Islet of Langerhans (tissue), 1 donor: ENCODE data around the gene GAPT.

Experiments used
- FAIRE-seq: peaks from one replicate; lab custom pipeline; 2011; peaks lifted over from hg19 to GRCh38; lab: Jason Lieb, UNC

Gene GAPT

DNA sequence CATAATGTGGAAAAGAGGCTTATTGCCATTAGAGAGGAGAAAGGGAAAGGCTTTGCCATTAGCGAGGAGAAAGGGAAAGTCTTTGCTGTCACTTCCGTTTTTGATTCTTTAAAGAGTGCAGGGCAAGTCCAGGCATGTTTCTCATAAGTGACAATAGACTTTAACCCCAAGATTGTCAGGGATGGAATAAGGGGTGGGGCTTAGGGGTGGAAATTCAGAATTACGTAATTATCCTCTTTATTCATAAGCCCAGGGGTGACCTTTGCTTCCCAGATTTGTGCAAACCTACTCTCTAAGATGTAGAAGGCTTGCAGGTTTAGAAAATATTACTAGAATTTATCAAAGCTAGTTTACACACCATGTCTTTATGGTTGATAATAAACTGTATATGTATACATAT lies 29.1 kb upstream of the GAPT start:
- no peak for FAIRE-seq

DNA sequence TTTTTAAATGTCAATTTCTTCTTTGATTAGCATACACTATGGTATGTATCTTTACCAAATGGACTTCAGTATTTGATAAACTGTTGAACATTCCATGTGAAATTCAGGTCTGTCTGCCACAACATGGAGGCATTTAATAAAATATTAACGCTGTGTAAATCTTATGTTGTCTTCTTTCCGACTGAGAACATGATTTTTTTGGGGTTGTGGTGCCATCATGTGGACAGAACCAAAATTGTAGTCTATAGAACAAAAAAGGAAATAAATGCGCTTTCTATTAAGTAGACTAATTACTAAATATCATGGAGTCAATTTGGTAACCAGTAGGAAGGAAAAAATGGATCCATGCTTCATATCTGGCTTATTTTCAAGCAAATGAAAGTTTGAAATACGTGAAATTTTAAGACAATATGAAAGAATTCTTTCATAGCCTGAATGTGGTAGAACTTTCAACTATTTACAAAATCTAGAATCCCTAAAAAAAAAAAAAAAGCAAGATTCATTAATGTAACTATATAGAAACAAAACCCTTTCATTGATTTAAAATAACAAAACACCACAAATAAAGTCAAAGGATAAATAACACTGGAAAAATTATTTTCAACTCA lies 28.5 kb upstream of the GAPT start:
- peak; percentile 99 for FAIRE-seq

DNA sequence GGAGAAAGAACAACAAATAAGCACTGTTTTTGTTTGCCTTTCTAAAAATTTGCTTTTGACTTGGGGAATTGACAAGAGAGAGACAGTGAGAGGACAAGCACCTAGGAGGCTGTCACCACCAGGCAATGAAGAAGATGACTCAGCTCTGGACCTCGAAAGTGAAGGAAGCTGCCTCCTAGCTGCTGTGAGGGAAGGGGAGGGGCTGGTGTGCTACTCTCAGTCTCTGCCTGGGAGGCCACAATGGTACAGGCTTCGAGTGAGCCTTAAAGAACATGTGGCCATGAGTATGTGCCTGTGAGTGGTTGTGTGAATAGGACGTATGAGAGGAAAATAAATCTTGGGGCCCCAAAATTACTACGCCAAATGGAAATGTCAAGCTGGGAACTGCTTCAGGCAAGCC lies 24.3 kb upstream of the GAPT start:
- no peak for FAIRE-seq

DNA sequence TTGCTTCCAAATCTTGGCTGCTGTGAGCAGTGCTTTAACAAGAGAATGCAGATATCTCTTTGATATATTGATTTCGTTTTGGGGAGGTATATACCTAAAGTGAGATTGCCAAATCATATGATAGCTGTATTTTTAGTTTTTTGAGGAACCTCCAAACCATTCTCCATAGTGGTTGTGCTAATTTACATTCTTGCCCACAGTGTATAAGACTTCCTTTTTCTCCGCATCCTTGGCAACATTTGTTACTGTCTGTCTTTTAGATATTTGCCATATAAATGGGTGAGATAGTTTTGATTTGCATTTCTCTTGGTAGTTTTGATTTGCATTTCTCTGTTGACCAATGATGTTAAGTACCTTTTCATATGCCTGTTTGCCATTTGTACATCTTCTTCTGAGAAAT lies 21.3 kb upstream of the GAPT start:
- FAIRE-seq = no peak

DNA sequence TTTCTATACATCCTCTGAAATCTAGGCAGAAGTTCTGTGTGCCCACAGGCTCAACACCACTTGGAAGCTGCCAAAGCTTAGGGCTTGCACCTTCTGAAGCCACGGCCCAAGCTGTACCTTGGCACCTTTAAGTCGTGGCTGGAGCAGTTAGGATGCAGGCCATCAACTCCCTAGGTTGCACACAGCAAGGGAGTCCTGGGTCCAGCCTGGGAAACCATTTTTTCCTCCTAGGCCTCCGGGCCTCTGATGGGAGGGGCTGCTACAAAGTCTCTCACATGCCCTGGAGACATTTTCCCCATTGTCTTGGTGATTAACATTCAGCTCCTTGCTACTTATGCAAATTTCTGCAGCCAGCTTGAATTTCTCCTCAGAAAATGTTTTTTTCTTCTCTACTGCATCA lies 15.8 kb upstream of the GAPT start:
- no peak for FAIRE-seq

DNA sequence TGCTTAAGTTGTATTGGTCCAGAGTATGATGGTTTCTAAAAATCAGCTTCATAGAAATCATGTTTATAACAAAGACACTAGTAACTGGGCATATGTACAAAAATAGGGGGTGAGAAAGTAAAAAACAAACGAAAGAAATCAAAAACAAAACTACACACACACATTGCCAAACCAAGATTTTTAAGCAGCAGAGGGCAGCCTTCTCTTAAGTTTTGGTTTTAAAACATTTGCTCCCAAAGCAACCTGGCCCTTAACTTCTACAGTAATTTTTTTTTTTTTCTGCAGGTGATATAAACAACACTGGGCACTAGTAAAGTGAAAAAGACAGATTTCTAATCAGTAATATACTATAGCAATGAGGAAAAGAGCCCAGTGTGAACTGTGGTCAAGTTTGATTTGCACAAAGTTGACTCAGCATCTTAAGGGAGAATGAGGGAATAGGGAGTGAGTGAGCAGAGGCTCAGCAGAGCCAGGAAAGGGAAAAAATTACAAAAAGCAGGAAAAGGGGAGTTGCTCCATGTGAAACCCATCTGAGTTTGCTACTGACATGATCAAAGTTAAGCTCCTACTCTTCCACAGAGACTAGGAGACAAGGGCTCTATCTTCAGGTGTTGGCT lies 13.4 kb upstream of the GAPT start:
- peak; percentile 60 for FAIRE-seq

DNA sequence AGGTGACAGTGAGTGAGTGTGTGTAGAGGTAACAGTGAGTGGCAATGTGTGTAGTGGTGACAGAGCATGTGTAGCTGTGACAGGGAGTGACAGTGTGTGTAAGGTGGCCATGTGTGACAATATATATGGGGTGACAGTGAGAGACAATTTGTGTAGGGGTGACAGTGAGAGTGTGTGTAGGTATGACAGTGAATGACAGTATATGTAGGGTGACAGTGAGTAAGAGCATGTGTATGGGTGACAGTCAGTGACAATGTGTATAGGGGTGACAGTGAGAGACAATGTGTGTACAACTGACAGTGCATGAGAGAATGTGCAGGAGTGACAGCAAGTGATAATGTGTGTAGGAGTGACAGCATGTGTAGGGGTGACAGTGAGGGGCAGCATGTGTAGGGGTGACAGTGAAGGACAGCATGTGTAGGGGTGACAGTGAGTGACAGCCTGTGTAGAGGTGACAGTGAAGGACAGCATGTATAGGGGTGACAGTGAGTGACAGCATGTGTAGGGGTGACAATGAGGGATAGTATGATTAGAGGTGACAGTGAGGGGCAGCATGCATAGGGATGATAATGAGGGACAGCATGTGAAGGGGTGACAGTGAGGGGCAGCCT lies 10.1 kb upstream of the GAPT start:
- FAIRE-seq = no peak

DNA sequence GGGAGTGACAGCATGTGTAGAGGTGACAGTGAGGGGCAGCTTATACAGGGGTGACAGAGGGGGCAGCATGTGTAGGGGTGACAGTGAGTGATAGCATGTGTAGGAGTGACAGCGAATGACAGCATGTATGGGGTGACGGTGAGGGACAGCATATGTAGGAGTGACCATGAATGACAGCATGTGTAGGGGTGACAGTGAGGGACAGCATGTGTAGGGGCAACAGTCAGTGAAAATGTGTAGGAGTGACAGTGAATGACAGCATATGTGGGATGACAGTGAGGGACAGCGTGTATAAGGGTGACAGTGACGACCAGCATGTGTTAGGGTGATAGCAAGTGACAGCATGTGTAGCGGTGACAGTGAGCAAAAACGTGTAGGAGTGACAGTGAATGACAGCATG lies 9.4 kb upstream of the GAPT start:
- no peak for FAIRE-seq

DNA sequence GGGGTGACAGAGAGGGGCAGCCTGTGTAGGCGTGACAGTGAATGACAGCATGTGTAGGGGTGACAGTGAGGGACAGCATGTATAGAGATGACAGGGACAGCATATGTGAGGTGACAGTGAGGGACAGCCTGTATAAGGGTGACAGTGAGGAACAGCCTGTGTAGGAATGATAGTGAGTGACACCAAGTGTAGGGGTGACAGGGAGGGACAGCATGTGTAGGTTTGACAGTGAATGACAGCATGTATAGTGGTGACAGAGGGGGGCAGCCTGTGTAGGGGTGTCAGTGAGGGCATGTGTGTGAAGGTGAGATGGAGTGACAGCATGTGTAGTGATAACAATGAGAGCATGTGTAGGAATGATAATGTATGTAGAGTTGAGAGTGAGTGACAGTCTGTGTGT lies 8.7 kb upstream of the GAPT start:
- no peak for FAIRE-seq

DNA sequence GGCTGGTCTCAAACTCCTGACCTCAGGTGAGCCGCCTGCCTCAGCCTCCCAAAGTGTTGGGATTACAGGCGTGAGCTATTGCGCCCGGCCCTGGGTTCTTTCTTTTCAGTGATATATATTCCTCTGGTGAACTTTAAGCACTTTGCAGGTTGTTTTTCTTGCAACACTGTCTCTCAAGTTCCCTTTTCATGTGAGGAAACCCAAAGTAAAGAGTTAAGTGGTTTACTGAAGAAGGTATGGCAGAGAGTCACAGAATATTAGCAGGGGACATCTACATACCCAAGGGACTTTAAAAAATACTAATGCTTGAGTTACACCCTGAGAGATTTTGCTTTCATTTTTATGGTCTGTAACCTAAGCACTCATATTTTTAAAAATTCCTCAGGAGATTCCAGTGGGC lies 6.7 kb upstream of the GAPT start:
- FAIRE-seq = no peak

DNA sequence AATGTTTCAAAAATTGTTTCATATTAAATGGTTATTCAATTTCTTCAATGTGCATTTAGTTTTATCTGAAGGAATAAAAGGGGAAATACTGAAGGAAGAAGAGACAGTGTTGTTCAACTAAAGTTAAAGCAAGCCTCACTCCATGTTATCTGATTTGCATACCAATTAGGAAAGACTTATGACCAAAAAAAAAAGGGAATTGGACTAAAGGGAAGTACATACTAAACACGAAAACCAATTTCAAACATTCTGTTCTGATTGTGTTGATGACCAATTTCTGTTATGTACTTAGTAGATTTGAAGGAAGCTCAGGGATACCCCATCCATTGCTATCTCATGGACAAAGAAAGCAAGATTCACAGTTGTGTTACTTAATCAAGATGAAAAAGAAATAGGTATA lies 4.9 kb upstream of the GAPT start:
- no peak for FAIRE-seq

DNA sequence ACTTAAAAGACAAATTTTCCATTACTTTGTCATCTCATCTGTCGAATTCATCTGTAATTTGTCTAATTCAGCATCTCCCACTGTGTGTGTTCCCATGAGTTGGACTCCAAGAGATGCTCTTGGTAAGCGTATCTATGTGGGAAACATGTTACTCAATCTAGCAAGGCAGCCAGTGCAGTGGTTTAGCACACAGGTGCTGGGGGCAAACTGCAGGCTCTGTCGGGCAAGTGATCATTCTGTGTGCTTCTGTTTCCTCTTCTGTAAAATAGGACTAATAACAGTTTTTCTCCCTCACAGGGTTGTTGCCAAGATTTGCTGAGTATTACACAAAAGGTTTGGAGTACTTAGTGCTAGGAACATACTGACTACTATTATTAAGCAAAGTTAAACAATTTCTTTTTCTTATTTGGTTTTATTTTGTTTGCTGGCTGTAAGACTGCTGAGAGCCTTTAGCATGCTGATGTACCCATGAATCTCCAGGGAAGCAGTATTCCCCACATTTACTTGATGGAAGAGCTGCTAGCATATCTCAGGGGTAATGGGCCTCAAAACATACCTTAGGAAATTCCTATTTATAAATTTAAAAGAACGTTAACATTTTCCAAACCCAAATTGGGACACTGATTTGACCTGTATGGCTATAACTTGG lies 709 bp upstream of the GAPT start:
- FAIRE-seq = no peak

DNA sequence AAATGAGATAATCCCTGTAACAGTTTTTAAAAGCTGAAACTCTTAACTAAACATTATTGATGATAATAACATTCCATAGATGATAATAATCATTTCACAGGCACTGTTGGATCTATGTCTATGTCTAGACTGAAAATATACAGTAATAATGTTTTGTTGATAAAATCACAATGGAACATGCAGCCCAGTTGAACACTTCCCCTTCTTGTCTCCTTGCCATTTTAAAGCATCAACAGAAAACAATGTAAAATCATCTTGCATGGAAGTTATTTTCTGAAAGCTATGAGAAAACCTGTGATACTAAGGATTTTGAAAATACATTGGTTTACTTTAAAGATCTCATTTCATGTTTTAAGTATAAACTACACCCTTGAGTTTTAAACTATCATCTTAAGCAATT lies 1.9 kb downstream of the GAPT start:
- no peak for FAIRE-seq

DNA sequence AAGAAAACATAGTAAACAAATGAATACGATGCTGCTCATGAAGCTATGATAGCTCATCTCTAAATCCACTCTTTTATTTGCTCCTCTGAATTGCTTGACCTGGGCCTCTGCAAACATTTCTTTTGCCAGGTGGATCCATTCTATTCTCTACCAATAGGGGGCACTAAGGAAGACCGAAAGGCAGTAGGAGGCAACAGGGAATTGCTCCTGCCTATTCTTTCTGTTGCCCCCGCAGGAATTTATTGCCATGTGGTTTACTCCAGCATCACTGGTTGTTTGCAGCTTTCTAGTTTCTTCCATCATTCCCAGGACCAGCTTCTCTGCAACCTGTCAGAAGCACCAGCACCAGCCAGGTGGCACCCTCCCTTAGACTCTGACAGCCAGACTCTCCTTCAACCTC lies 5.3 kb downstream of the GAPT start:
- no peak for FAIRE-seq

DNA sequence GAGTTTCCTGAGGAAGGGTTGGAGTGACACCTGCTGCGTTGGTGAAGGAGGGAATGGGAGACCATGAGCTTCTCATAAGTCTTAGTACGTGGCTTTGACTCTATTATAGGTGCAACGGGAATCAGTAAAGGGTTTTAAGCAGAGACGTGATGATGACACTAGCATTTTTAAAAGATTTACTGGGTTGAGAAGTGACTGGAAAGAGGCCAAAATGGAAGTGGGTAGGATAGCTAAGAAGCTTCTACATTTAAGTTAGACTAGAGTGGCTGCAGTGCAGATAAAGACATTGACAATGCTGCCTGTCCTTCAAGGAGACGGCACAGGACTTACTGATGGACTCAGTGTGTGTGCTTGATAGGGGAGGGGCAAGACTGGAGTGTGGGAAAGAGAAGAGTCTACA lies 6.2 kb downstream of the GAPT start:
- FAIRE-seq = no peak

DNA sequence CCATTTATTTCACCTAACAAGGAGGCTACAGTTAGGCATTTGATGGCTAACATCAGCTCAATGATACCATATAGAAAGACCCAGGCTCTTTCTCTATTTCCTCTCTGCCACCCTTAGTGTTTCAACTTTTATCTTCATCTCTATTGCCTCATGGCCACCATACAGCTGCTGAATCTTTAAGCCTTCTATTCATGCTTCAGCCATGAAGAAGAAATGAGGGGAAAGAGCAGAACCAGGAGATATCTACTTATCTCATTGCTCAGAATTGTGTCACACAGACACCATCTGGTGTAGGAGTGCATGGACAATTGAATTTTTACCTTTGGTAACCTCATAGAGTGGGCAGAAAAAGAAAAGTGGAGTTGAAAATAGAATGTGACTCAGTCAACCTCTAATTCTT lies 6.7 kb downstream of the GAPT start:
- no peak for FAIRE-seq

DNA sequence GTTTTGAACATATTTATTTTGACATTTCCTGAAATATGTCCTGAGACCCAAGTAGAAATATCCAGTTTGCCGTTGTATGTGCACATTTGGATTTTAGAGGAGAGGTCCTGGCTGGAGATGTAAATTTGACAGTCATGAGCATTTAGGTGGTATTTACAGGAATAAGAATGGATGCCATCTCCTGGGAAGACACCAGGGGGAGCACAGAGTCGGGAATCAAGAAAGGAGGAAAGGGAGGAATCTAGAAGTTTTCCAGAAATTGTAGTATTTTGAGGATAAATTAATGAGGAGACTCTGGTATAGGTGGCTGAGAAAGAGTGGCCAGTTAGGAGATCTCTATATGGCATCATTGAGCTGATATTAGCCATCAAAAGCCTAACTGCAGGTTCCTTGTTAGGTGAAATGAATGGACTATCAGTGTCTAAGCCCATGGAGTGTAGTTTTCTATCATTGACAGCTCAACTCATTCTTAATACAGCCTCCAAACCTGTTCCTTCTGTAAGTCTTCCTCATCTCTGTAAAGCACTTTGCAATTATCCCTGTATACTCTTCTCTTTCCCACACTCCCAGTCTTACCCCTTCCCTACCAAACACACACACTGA lies 7.2 kb downstream of the GAPT start:
- peak; percentile 77 for FAIRE-seq

DNA sequence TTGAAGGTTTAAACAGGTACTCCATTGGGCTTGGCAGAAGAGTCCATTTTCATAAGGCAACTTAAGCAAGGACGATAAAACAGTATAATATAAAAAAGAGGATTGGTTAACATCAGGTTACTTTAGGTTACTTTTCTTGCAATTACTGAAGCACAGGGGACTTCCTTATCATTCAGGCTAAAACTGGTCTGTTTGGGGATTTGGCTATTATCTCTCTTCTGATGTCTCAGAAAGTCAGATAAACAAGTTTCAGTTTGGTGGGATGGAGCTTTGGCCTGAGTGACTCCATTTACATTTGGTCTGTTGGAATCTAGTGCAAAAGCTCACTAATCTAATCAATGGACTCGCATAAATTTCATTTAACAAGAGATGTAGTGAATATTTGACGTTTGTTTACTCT lies 8.0 kb downstream of the GAPT start:
- no peak for FAIRE-seq

DNA sequence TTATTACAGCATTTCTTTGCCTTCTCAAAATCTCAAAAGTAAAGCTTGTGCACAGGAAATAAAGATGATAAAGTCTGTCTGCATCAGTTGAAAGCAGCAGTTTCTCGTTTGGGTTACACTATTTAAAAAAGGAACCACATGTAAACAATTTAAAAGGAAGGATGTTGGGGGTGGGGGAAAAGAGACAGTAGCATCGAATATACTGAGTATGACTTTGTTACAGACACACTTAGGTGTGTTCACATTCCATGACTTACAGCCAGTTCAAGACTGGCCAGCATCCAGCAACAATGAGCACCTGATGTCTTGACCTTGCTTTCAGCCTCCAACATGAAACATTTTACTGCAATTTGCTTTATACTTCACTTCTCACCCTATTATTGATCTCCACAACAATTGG lies 8.7 kb downstream of the GAPT start:
- no peak for FAIRE-seq

DNA sequence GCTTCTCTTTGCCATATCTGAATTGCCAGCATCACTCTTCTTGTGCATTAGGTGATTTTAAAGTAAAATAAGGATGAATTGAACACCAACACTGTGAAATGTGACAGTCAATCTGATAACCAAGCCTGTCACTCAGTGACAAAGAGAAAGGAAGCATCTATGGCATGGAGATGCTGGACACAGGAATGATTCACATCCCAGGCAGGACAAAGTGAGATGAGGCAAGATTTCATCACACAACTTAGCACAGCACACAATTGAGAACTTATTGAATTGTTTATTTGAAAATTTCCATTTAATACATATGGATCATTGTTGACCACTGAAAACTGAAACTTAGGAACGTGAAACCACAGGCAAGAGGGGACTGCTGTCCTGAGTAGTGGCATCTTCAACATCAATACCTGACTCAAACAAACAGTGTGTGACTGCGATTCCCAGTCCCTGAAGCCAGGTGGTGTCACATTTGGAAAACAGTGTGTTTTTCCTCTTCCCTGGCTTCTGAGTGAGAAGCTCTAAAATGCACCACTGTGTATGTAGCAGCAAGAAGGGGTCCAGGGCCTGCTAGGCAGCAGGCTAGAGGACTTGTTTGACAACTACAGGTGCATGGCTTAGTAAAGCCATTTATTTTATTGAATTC lies 10.7 kb downstream of the GAPT start:
- no peak for FAIRE-seq

DNA sequence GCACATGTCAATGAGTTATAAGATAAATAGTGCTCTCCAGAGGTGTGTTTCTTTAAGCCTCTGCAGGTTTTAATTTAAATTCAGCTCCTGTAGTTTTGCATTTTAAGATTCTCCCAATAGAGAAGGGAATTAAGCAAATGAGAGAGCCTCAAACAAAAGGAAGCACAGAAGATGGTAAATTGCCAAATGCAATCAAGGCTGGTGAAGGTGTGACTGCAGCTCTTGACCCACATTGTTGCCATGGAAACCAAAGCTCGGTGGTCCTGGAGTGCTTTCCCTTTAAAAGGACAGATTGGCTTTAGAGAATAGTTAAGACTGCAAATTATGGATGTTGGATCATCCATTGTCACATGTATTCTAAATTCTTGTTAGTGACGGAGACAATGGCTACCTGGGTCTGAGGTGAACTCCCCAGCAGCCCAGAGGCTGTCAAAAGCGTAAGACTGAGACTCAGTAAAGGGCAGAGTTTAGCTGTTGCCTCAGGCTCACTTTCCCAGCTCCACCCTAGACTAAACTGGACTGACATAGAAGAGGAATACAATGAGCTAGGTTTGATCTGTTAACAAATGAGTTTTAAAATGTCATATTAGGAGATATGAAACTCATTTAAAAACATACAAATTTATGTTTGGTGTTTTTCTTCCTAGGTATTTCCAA lies 12.3 kb downstream of the GAPT start:
- FAIRE-seq = no peak

DNA sequence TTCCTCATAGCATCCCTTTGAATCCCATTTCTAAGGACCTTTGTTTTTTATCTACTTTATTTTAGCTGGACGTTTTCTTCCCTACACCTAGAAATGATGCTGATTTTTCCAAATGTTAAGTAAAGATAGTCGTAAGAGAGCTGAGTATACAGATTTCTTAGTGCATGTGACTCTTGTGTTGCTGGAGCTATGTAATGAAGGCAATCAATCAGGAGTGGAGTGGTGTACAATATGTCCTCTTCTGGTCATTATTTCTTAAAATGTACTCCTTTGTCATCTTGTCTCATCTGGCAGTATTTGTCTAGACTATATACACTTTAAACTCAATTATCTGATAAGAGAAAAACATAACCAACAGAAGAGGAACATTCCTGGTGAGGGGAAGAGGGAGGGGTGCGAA lies 13.5 kb downstream of the GAPT start:
- FAIRE-seq = no peak
